Endothelial cell (in vitro differentiated cells): ENCODE measurements around the gene RFNG. TPM values are rescaled to one million over a fixed set of nuclear protein-coding genes. Genes with fewer than 3 reads are reported as not detected.

Experiments
- DNase-seq: peaks from one replicate; pipeline ENCODE4 v3.0.0; 2021; ENCODE audit warnings: low spot score
- H3K27ac Mint-ChIP-seq: one replicate; pipeline ENCODE4 v1.8.0; 2021; ENCODE audit warnings: mixed read lengths, inconsistent platforms; ENCODE audit not compliant: unreplicated experiment
- H3K27me3 Mint-ChIP-seq: one replicate; pipeline ENCODE4 v1.8.0; 2021; ENCODE audit warnings: mild to moderate bottlenecking, moderate library complexity, mixed read lengths, inconsistent platforms; ENCODE audit not compliant: unreplicated experiment
- H3K36me3 Mint-ChIP-seq: one replicate; pipeline ENCODE4 v1.8.0; 2021; ENCODE audit warnings: mild to moderate bottlenecking, low read depth, mixed read lengths, inconsistent platforms; ENCODE audit not compliant: unreplicated experiment
- H3K4me1 Mint-ChIP-seq: one replicate; pipeline ENCODE4 v1.8.0; 2021; ENCODE audit warnings: mild to moderate bottlenecking, mixed read lengths, inconsistent platforms; ENCODE audit not compliant: unreplicated experiment
- H3K4me3 Mint-ChIP-seq: one replicate; pipeline ENCODE4 v1.8.0; 2021; ENCODE audit warnings: mild to moderate bottlenecking, mixed read lengths, inconsistent platforms; ENCODE audit not compliant: unreplicated experiment
- H3K9me3 Mint-ChIP-seq: one replicate; pipeline ENCODE4 v1.8.0; 2021; ENCODE audit warnings: mixed read lengths, inconsistent platforms; ENCODE audit not compliant: unreplicated experiment
- CTCF ChIP-seq: fragments of 200-600 bp; sonication (generic); IDR thresholded peaks from one replicate; pipeline ENCODE4 v1.5.0; 2021; ENCODE audit warnings: antibody characterized with exemption; ENCODE audit not compliant: unreplicated experiment
- total RNA-seq: library from RNA; stranded (reverse); fragmentation: NEBNext Ultra II Directional; extraction: Animal tissue kit (Norgen Biotek cat#: 25700); gene quantifications from one replicate; pipeline ENCODE4 v1.2.1, GENCODE V29; 2021; ENCODE audit not compliant: unreplicated experiment

Gene RFNG
- total RNA-seq, 1 donor from 2014 or later, result 19.7 TPM

- Mint-ChIP-seq H3K4me1 (no peaks in the 10 kb centered on the region), H3K4me3 (no peak overlapping the region), H3K9me3 (no peaks in the 10 kb centered on the region), H3K36me3 (peaks cover 4% of the 10 kb centered on the region), H3K27me3 (peaks cover 2% of the 10 kb centered on the region), H3K27ac (no peak overlapping the region)
- DNase-seq, result no peak
- no peak for TF ChIP-seq CTCF
These were observed 27.5 kb upstream of the RFNG start for GRCh38 chr17:82079001-82079677.

GRCh38 chr17:82078433-82078832 lies 26.8 kb upstream of the RFNG start:
- DNase-seq, result no peak
- Mint-ChIP-seq H3K27ac (peak overlapping the region; percentile 43), H3K9me3 (no peaks in the 10 kb centered on the region), H3K4me3 (no peak overlapping the region), H3K4me1 (no peaks in the 10 kb centered on the region), H3K36me3 (peaks cover 4% of the 10 kb centered on the region), H3K27me3 (peaks cover 3% of the 10 kb centered on the region)
- TF ChIP-seq CTCF, result no peak

- H3K36me3 Mint-ChIP-seq, result peaks cover 4% of the 10 kb centered on the region
- H3K27me3 Mint-ChIP-seq, result peaks cover 3% of the 10 kb centered on the region
- H3K27ac Mint-ChIP-seq, result peak overlapping the region; percentile 43
- H3K4me3 Mint-ChIP-seq, result no peak overlapping the region
- H3K9me3 Mint-ChIP-seq, result no peaks in the 10 kb centered on the region
- H3K4me1 Mint-ChIP-seq, result no peaks in the 10 kb centered on the region
- DNase-seq, result no peak
- TF ChIP-seq CTCF, result no peak
These were observed 26.2 kb upstream of the RFNG start for GRCh38 chr17:82077617-82078358.

GRCh38 chr17:82076785-82077591 lies 25.4 kb upstream of the RFNG start:
- Mint-ChIP-seq H3K4me3 (no peak overlapping the region), H3K36me3 (peaks cover 4% of the 10 kb centered on the region), H3K27ac (no peak overlapping the region), H3K27me3 (peaks cover 3% of the 10 kb centered on the region), H3K4me1 (no peaks in the 10 kb centered on the region), H3K9me3 (no peaks in the 10 kb centered on the region)
- no peak for TF ChIP-seq CTCF
- DNase-seq, result no peak
